ENCODE measurements around the gene LMCD1. TPM values are rescaled to one million over a fixed set of nuclear protein-coding genes. Genes with fewer than 3 reads are reported as not detected.

Gene LMCD1
- total RNA-seq, 1 donor from 2014 or later: 69.0 TPM

DNA sequence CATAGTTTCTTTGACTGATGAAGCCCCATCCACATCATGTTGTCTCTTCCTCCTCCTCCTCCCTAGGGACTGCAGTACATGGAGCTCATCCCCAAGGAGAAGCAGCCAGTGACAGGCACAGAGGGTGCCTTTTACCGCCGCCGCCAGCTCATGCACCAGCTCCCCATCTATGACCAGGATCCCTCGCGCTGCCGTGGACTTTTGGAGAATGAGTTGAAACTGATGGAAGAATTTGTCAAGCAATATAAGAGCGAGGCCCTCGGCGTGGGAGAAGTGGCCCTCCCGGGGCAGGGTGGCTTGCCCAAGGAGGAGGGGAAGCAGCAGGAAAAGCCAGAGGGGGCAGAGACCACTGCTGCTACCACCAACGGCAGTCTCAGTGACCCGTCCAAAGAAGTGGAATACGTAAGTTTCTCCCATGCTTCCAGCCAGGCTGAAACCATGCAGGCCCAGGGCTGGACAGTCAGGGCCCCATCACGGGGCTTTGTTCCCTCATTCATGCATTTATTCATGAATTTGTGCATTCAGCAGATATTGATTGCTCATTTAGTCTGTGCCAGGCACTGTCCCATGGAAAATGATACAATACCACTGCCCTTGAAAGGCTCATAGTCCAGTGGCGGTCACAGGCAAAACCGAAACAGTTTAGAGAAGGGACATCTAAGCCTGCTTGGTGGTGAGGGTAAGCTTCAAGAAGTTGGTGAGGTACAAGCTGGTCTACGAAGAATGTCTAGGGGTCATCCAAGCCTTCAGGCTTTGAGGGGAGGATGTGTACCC is 47.1 kb downstream of the LMCD1 start:
- TF ChIP-seq CTCF (conservative IDR thresholded peaks at IDR 0.05; ENCODE audit: low read depth, low read length): no peak
- H3K4me3 ChIP-seq (ENCODE audit: low read depth, low read length): no peak overlapping the region
- no peak for DNase-seq (ENCODE audit: low read depth)

DNA sequence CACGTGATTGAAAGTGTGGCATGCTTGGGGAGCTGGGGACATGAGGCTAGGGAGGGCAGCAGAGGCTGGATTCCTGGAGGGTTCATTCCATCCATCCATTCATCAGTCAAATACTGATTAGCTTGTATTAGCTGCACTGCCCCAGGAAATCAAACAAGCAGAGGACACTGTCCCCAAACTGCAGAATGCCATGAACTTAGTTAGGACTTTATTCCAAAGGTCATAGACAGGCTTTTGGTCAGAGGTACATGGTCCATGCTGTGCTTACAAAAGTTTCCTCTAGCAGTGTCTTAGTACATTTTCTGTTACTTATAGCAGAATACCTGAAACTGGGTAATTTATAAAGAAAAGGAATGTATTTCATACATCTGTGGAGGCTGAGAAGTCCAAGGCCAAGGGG is 47.7 kb downstream of the LMCD1 start:
- no peak overlapping the region for H3K4me3 ChIP-seq (ENCODE audit: low read depth, low read length)
- TF ChIP-seq CTCF (conservative IDR thresholded peaks at IDR 0.05; ENCODE audit: low read depth, low read length): no peak
- no peak for DNase-seq (ENCODE audit: low read depth)

DNA sequence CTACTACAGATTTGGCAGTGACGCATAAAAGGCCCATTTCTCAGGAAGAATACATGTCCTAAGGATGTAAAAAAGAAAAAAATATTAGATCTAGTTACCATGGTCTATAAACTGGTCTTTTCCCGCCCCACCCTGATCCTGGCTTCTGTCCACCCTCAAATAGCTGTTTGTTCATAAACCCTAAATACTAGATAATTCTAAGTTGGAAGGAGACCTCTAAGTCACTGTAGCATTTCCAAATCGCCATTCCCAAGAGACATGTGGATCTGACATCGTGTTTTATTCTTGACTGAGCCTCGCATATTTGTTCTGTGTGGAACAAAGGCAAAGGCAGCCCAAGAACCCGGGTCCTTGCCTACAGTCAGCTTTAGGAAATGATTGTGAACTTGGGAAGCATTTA is 49.0 kb downstream of the LMCD1 start:
- no peak overlapping the region for H3K4me3 ChIP-seq (ENCODE audit: low read depth, low read length)
- no peak for TF ChIP-seq CTCF (conservative IDR thresholded peaks at IDR 0.05; ENCODE audit: low read depth, low read length)
- no peak for DNase-seq (ENCODE audit: low read depth)

GRCh38 chr3:8552223-8552762 is 50.7 kb downstream of the LMCD1 start:
- TF ChIP-seq CTCF (conservative IDR thresholded peaks at IDR 0.05; ENCODE audit: low read depth, low read length): no peak

DNA sequence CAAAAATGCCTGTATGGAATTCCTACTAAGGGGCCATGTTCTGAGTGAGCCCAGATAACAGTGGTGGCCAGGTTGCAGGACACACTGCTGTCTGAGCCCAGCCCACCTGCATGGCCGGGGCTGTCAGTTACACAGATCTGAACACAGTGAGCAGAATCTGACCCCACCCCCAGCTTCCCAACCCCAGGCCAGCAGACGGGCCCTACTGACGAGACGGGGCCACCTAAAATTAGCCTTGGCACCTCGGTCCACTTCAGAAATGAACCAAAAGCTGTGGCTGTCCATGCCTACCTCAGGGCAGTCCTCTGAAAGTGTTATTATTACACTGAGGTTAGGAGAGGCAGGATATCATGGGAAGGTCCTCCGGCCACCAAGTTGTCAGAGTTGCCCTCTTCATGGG is 51.8 kb downstream of the LMCD1 start:
- no peak overlapping the region for H3K4me3 ChIP-seq (ENCODE audit: low read depth, low read length)
- no peak for DNase-seq (ENCODE audit: low read depth)
- no peak for TF ChIP-seq CTCF (conservative IDR thresholded peaks at IDR 0.05; ENCODE audit: low read depth, low read length)

More at GRCh38 chr3:8552223-8552762, 50.7 kb downstream of the LMCD1 start:
- no peak overlapping the region for H3K4me3 ChIP-seq (ENCODE audit: low read depth, low read length)
- DNase-seq (ENCODE audit: low read depth): no peak

DNA sequence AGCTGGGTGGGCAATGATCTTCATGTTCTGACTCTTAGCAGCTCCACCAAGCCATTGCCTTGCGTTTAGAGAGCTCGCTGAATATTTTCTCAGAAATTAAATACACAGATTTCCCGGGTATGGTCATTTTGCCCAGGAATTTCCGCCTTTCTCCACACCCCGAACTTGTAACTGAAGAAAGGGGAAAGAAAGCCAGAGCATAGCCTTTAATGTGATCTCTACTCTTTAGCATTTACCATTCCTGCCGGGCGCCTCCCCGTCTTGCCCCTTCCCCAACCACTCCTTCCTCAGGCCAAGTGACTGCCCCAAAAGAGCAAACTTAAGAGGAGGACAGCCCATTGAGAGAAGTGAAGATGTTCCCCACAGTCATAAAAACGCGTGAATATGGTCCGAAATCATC is 53.1 kb downstream of the LMCD1 start:
- H3K4me3 ChIP-seq (ENCODE audit: low read depth, low read length): no peak overlapping the region
- no peak for TF ChIP-seq CTCF (conservative IDR thresholded peaks at IDR 0.05; ENCODE audit: low read depth, low read length)
- DNase-seq (ENCODE audit: low read depth): no peak

All from epithelial cell of proximal tubule (primary cell).